Ovary (tissue), 9 donors: Measurements from ENCODE around the gene ANGPTL8. TPM values are rescaled to one million over a fixed set of nuclear protein-coding genes. Genes with fewer than 3 reads are reported as not detected.

Experiments used
- DNase-seq, 5 donors: peaks; one replicate each; pipeline ENCODE4 v3.0.0-alpha.2; 2019 to 2020
- H3K27ac ChIP-seq, 2 donors: fragments of 200-600 bp; one replicate each; pipeline versions ENCODE4 v1.5.1 to v1.8.0; 2019 to 2022
- H3K27me3 ChIP-seq: fragments of 200-600 bp; one replicate; pipeline ENCODE4 v1.8.0; 2022
- H3K36me3 ChIP-seq: fragments of 200-600 bp; sonication (generic); one replicate; pipeline ENCODE4 v1.5.1; 2019
- H3K4me1 ChIP-seq: one replicate; pipeline ENCODE4 v1.8.1; 2013; ENCODE audit warnings: mild to moderate bottlenecking, moderate library complexity; ENCODE audit not compliant: insufficient read depth
- H3K4me3 ChIP-seq: fragments of 200-600 bp; sonication (generic); one replicate; pipeline ENCODE4 v1.5.1; 2017
- H3K9me3 ChIP-seq, 2 donors: fragments of 200-600 bp in 1 of 2; sonication (generic) in 1 of 2; one replicate each; pipeline versions ENCODE4 v1.5.1 to v1.8.1; 2013 to 2019; ENCODE audit warnings: mild to moderate bottlenecking in 1 of 2, moderate library complexity in 1 of 2
- EP300 ChIP-seq: sonication (generic); formaldehyde crosslinking; IDR thresholded peaks from one replicate; pipeline ENCODE4 v1.6.1; 2017; ENCODE audit warnings: antibody characterized with exemption
- POLR2A ChIP-seq: fragments of 450-650 bp; IDR thresholded peaks from one replicate; pipeline ENCODE4 v1.6.1; 2017; ENCODE audit warnings: antibody characterized with exemption, mild to moderate bottlenecking, moderate library complexity
- WGBS, 3 donors: extraction: QIAGEN DNeasy Blood & Tissue Kit in 1 of 3; methylation state at CpG; one replicate each; pipeline versions ENCODE4 v1.1.5 to v1.1.7; 2013 to 2017; 5-methylcytosine and 5-hydroxymethylcytosine counted together
- intact Hi-C, 4 donors: fragments of 100-400 bp; cut with DNase I; formaldehyde crosslinking; loops; one replicate each; pipeline versions ENCODE4 v1.11.0 to v1.15.1; 2022 to 2023
- polyA plus RNA-seq, 2 donors: library from polyadenylated mRNA; stranded (reverse); fragments of 200-250 nt in 1 of 2; fragments of 350-450 nt in 1 of 2; fragmentation: Illumina TruSeq in 1 of 2; extraction: RNeasy Lipid Tissue Mini Kit (QIAGEN cat#74804) in 1 of 2; gene quantifications; one replicate each; pipeline ENCODE4 v1.2.3, GENCODE V29; 2013 to 2014
- total RNA-seq, 7 donors: library from RNA; depleted of rRNA in 2 of 7; stranded (reverse); fragments of >200 nt in 2 of 7; fragmentation: NEBNext Ultra II Directional in 3 of 7; extraction: Animal tissue kit (Norgen Biotek cat#: 25700) in 3 of 7; gene quantifications; one replicate each; pipeline versions ENCODE4 v1.1.0 to v1.2.4, GENCODE V29; 2016 to 2023
- TF ChIP-seq, protein P1 (sequence below), 3 donors: fragments of 450-650 bp in 2 of 3; fragments of 200-600 bp in 1 of 3; IDR thresholded peaks; one replicate each; pipeline versions ENCODE4 v1.5.1 to v1.8.0; 2016 to 2022; ENCODE audit warnings: antibody characterized with exemption in 3 of 3, mild to moderate bottlenecking in 1 of 3
- donor health status: DM: no; HTN: no; CAD: no; lungs with moderate emphysema.
- donor health status: DM: no; HTN: no; CAD: no.
- donor health status: Bipolar disorder and iron deficiency.
- donor health status: DM: yes; HTN: yes; CAD: no.
- donor health status: DM: no; HTN: no; CAD: no.
- donor health status: DM: yes; HTN: yes; CAD: no.

The ANGPTL8 gene
- total and polyA plus RNA-seq, 9 donors = 0.50 to 0.93 (median 0.68) TPM; not detected in 5

DNA sequence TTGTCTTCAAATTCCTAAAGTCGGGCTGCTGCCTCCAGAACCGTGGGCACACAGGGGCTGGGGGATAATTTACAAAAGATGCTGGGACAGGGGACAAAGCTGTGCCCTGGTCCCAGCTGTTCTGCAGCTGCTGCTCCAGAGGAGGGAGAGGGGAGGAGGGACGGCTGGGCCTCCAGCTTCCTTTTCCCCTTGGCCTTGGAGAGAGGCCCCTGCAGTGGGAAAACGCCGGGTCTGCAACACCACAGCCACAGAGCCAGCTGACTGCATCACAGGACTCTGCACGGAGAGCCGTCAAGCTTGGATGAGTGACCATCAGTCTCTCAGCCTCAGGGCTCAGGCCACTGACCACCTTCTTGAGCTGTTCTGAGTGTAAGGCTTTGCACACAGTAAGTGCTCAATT, 16.8 kb downstream of the ANGPTL8 start:
- intact Hi-C loops = no loop called here
- Histone ChIP-seq H3K27me3 (no peaks in the 10 kb centered on the region), H3K27ac (peak overlapping the region in 1 of 2 donors; percentile 53), H3K36me3 (no peaks in the 10 kb centered on the region), H3K4me3 (no peak overlapping the region), H3K9me3 (no peaks in the 10 kb centered on the region), H3K4me1 (peaks cover 3% of the 10 kb centered on the region)
- DNase-seq = peak; percentile 70 to 83 (median 75)
- 2 to 10% (median 7%) methylated on average over 7 of the region's 7 CpGs for WGBS, 3 donors
- TF ChIP-seq, protein P1, sequence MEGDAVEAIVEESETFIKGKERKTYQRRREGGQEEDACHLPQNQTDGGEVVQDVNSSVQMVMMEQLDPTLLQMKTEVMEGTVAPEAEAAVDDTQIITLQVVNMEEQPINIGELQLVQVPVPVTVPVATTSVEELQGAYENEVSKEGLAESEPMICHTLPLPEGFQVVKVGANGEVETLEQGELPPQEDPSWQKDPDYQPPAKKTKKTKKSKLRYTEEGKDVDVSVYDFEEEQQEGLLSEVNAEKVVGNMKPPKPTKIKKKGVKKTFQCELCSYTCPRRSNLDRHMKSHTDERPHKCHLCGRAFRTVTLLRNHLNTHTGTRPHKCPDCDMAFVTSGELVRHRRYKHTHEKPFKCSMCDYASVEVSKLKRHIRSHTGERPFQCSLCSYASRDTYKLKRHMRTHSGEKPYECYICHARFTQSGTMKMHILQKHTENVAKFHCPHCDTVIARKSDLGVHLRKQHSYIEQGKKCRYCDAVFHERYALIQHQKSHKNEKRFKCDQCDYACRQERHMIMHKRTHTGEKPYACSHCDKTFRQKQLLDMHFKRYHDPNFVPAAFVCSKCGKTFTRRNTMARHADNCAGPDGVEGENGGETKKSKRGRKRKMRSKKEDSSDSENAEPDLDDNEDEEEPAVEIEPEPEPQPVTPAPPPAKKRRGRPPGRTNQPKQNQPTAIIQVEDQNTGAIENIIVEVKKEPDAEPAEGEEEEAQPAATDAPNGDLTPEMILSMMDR (IDR thresholded peaks at IDR 0.05) = no peak
- TF ChIP-seq EP300 (no peak), POLR2A (no peak)

DNA sequence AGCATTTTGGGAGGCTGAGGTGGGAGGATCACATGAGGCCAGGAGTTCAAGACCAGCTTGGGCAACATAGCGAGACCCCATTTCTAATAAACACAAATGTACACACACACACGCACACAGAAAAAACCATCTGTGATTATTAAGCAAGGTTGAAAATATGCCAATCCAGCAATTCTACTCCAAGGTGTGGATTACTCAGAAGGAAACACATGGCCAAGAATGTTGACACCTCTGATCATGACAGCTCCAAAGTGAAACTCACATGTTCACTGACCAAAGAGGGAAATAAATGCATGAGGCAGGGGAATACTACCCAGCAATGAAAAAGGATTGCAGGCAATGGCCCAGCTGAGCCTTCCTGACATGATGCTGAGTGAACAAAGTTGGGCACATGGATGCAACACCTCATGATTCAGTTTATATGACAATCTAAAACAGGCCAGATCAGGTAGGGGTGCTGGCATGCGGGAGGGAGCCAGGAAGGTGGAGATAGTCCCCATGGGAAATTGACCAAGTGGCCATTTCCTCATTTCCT, 18.5 kb downstream of the ANGPTL8 start:
- no peaks in the 10 kb centered on the region for H3K36me3 ChIP-seq
- TF ChIP-seq EP300 (no peak), POLR2A (no peak)
- TF ChIP-seq, protein P1 (IDR thresholded peaks at IDR 0.05) = no peak
- H3K27me3 ChIP-seq = no peaks in the 10 kb centered on the region
- peaks cover 3% of the 10 kb centered on the region for H3K4me1 ChIP-seq
- no peak for DNase-seq
- intact Hi-C loops = no loop called here
- no peak overlapping the region for H3K27ac ChIP-seq
- H3K4me3 ChIP-seq = no peak overlapping the region
- no peaks in the 10 kb centered on the region for H3K9me3 ChIP-seq
- WGBS, 3 donors = 86 to 88% (median 87%) methylated on average over 3 of the region's 3 CpGs

DNA sequence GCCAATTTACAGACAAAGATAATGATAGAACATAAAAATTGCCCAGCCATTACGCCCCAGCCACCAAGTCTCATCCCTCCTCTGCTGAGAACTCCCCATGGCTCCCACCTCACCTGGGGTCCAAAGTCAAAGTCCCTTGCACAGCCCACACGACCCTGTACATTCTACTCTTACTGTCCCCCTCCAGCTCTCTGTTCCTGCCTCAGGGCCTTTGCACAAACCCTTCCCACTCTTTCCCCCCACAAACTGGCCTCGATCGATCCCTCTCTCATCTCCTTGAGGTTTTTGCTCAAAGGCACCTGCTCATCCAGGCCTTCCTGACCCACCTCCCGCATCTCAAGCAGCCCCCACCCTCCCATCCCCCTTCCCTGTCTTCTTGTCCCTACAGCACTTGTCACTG, 21.6 kb downstream of the ANGPTL8 start:
- intact Hi-C loops = no loop called here
- Histone ChIP-seq H3K27ac (peak overlapping the region in 1 of 2 donors; percentile 41), H3K4me3 (no peak overlapping the region), H3K9me3 (no peaks in the 10 kb centered on the region), H3K36me3 (no peaks in the 10 kb centered on the region), H3K4me1 (peaks cover 3% of the 10 kb centered on the region), H3K27me3 (no peaks in the 10 kb centered on the region)
- TF ChIP-seq, protein P1 (IDR thresholded peaks at IDR 0.05) = no peak
- TF ChIP-seq EP300 = no peak
- no peak for TF ChIP-seq POLR2A
- 84 to 87% (median 84%) methylated on average over 5 of the region's 5 CpGs for WGBS, 3 donors
- no peak for DNase-seq

DNA sequence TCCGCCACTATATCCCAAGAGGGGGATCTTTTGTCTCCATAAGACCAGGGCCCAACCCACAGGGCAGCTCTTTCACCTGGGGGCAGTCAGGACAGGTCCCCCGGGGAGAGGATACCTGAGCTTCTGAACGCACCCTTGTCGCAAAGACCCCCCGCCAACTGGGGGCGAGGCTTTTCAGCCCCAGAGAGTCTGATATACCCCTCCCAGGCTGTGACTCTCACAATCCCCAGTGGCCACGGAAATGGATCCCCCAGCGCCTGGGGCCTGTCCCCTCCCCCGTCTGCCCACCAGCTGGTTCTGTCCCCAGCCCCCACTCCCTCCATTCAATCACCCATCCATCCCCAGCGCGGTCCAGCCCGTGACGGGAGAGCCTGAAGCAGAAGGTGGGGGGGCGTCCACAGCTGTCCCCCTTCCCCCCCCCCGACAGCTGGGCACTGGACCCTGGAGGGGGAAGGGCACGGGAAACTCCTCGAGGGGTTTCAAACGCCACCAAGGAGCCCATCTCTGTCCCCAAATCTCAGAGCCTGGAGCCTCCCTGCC, 22.1 kb downstream of the ANGPTL8 start:
- H3K4me3 ChIP-seq = peak overlapping the region; percentile 91
- H3K36me3 ChIP-seq = no peaks in the 10 kb centered on the region
- H3K27me3 ChIP-seq = no peaks in the 10 kb centered on the region
- WGBS, 3 donors = 19 to 23% (median 21%) methylated on average over 16 to 18 of the region's 18 CpGs
- H3K27ac ChIP-seq = peak overlapping the region; percentile 41 to 68
- TF ChIP-seq POLR2A (no peak), EP300 (no peak)
- TF ChIP-seq, protein P1 (IDR thresholded peaks at IDR 0.05) = no peak
- DNase-seq = peak in 4 of 5 donors; percentile 52 to 64 (median 56)
- no peaks in the 10 kb centered on the region for H3K9me3 ChIP-seq
- intact Hi-C loops = no loop called here
- no peaks in the 10 kb centered on the region for H3K4me1 ChIP-seq
